Measurements from ENCODE around the gene SMAD4. TPM values are rescaled to one million over a fixed set of nuclear protein-coding genes. Genes with fewer than 3 reads are reported as not detected.

The SMAD4 gene
- total RNA-seq, 2 donors from 2014 or later, result 132 to 133 TPM

DNA sequence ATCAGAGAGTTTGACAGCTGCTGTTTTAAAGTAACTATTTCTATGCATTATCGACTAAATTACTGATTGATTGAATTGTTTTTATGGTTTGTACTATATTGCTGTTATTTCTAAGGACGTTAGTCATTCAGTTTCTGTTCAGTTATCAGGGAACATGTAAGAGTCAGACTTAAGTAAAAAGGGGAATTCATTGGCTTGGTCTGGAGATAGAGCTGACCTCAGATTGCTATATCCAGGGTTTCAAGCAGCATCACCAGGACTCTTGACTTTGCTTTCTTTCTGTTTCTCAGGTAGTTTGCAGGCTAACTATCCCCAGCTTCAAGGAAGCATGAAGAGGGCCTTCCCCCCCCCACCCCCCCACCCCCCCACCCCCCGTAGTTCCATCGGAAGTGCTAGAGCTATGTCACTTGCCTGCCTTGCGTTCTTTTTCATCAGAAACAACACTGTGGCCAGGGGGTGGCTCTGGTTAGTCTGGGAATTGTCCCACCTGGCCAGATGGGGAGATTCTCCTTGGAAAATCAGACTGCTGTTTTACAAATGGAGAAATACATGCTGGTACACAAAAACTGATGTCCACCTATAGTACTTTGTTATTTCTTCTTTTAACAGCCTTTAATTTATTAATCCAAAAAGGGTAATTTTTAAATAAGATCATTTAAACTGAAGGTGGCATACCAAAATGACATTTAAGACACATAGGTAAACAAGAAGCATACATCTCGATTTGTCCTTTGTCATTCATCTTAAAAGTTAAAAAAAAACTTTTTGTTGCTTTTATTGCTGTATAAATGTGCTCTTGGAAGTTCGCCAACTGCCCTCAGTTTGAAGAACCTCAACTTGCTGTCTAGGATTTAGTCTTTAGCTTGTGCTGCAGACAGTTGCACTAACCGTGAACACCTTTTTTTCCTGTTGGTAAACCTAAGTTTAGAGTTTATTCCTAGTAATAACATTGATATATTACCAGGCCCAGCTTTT lies 9.4 kb downstream of the SMAD4 start:
- Mint-ChIP-seq H3K27ac (peak overlapping the region; percentile 75), H3K9me3 (no peaks in the 10 kb centered on the region), H3K36me3 (ENCODE audit: low read depth) (peaks cover 16% of the 10 kb centered on the region), H3K4me3 (no peak overlapping the region), H3K4me1 (peaks cover 23% of the 10 kb centered on the region), H3K27me3 (ENCODE audit: insufficient read depth) (no peaks in the 10 kb centered on the region)
- H3K4me3 ChIP-seq (ENCODE audit: low read length), result no peak overlapping the region
- peaks cover 7% of the 10 kb centered on the region for H3K36me3 ChIP-seq (ENCODE audit: control insufficient read depth, insufficient read depth, low read length)
- H3K4me1 ChIP-seq (ENCODE audit: control insufficient read depth, insufficient read depth, low read length), result no peaks in the 10 kb centered on the region
- TF ChIP-seq, protein P1, sequence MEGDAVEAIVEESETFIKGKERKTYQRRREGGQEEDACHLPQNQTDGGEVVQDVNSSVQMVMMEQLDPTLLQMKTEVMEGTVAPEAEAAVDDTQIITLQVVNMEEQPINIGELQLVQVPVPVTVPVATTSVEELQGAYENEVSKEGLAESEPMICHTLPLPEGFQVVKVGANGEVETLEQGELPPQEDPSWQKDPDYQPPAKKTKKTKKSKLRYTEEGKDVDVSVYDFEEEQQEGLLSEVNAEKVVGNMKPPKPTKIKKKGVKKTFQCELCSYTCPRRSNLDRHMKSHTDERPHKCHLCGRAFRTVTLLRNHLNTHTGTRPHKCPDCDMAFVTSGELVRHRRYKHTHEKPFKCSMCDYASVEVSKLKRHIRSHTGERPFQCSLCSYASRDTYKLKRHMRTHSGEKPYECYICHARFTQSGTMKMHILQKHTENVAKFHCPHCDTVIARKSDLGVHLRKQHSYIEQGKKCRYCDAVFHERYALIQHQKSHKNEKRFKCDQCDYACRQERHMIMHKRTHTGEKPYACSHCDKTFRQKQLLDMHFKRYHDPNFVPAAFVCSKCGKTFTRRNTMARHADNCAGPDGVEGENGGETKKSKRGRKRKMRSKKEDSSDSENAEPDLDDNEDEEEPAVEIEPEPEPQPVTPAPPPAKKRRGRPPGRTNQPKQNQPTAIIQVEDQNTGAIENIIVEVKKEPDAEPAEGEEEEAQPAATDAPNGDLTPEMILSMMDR (conservative IDR thresholded peaks at IDR 0.05), result no peak
- peaks cover 7% of the 10 kb centered on the region for H3K9me3 ChIP-seq (ENCODE audit: control insufficient read depth, low read length)
- H3K27me3 ChIP-seq (ENCODE audit: control insufficient read depth, insufficient read depth, low read length, poor library complexity, severe bottlenecking), result no peaks in the 10 kb centered on the region
- DNase-seq, result peak; percentile 89
- 80 to 87% methylated on average over 3 to 7 of the region's 8 CpGs for WGBS, 2 experiments (ENCODE audit: insufficient coverage in 1 of 2, insufficient read length in 1 of 2)
- H3K9ac ChIP-seq (ENCODE audit: extremely low read depth, low read length, poor library complexity, severe bottlenecking), result no peak overlapping the region
- H3K27ac ChIP-seq (ENCODE audit: low read depth, low read length), result no peak overlapping the region

DNA sequence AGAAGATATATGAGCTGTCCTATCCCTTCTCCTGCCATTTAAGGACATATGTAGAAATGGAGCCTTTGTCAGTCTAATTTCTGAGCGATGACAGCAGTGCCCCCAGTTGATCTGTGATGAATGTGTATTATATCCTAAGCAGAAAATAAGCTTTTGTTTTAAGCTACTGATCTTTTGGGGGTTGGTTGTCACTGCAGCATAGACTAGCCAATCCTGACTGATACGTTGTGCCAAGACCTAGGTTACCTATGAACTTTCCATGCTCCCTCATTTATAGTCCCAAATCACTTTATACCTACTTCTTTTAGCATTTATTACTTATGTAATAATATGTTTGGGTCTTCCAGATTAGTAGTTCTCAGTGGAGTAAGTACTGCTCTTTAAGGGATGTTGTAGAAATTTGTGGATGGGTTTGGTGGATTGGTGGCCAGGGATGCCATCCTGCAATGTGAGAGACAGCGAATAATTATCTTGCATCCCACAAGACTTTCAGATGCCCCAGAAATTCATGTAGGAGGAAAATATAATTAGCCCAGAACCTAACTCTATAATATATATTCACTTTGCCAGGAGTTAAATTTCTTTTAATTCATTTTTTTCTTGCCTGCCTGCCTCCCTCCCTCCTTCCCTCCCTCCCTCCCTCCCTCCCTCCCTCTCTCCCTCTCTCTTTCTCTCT lies 11.8 kb downstream of the SMAD4 start:
- no peak for DNase-seq
- WGBS, 2 experiments (ENCODE audit: insufficient coverage in 1 of 2, insufficient read length in 1 of 2), result 96 to 100% methylated on average over 1 to 3 of the region's 3 CpGs
- peaks cover 7% of the 10 kb centered on the region for H3K9me3 ChIP-seq (ENCODE audit: control insufficient read depth, low read length)
- H3K4me3 ChIP-seq (ENCODE audit: low read length), result no peak overlapping the region
- no peak overlapping the region for H3K27ac ChIP-seq (ENCODE audit: low read depth, low read length)
- no peaks in the 10 kb centered on the region for H3K27me3 Mint-ChIP-seq (ENCODE audit: insufficient read depth)
- peaks cover 28% of the 10 kb centered on the region for H3K4me1 Mint-ChIP-seq
- TF ChIP-seq, protein P1 (conservative IDR thresholded peaks at IDR 0.05), result no peak
- H3K9me3 Mint-ChIP-seq, result no peaks in the 10 kb centered on the region
- no peak overlapping the region for H3K27ac Mint-ChIP-seq
- no peaks in the 10 kb centered on the region for H3K4me1 ChIP-seq (ENCODE audit: control insufficient read depth, insufficient read depth, low read length)
- no peak overlapping the region for H3K9ac ChIP-seq (ENCODE audit: extremely low read depth, low read length, poor library complexity, severe bottlenecking)
- H3K36me3 ChIP-seq (ENCODE audit: control insufficient read depth, insufficient read depth, low read length), result peaks cover 9% of the 10 kb centered on the region
- no peak overlapping the region for H3K4me3 Mint-ChIP-seq
- H3K36me3 Mint-ChIP-seq (ENCODE audit: low read depth), result peaks cover 10% of the 10 kb centered on the region
- H3K27me3 ChIP-seq (ENCODE audit: control insufficient read depth, insufficient read depth, low read length, poor library complexity, severe bottlenecking), result no peaks in the 10 kb centered on the region

DNA sequence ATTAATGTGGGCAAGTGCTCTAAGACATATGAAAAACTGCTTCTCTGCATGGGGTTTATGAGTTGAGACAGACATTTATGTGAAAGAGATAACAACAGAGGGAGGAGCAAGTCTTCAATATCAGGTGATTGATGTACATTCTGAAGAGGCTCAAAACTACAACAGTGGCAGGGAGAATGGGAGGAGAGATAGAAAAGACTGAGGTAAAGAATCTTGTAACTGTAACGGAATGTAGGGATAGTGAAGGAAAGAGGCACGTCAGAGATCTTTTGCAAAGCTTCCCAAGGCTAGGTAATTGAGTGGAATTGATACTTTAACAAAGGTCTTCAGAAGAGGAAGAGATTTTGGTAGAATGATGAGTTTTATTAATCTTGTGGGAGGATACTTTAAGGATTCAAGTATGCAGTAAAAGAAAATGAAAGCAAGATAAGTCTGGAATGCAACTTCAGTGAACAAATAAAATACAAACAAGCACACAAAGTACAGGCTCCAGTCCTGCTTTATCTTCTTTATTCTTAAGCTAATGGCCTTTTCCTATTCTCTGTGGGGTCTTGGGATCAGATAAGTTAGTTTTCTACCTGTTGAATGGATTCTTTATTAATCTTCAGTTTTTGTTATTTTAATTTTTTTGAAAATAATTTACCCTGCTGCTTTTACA lies 15.0 kb downstream of the SMAD4 start:
- no peaks in the 10 kb centered on the region for H3K27me3 Mint-ChIP-seq (ENCODE audit: insufficient read depth)
- Histone ChIP-seq H3K36me3 (ENCODE audit: control insufficient read depth, insufficient read depth, low read length) (peaks cover 42% of the 10 kb centered on the region), H3K9me3 (ENCODE audit: control insufficient read depth, low read length) (peaks cover 7% of the 10 kb centered on the region), H3K27me3 (ENCODE audit: control insufficient read depth, insufficient read depth, low read length, poor library complexity, severe bottlenecking) (no peaks in the 10 kb centered on the region), H3K9ac (ENCODE audit: extremely low read depth, low read length, poor library complexity, severe bottlenecking) (no peak overlapping the region), H3K27ac (ENCODE audit: low read depth, low read length) (no peak overlapping the region), H3K4me3 (ENCODE audit: low read length) (peak overlapping the region; percentile 32), H3K4me1 (ENCODE audit: control insufficient read depth, insufficient read depth, low read length) (no peaks in the 10 kb centered on the region)
- H3K4me1 Mint-ChIP-seq, result peaks cover 23% of the 10 kb centered on the region
- no peak for DNase-seq
- H3K27ac Mint-ChIP-seq, result peak overlapping the region; percentile 54
- peaks cover 28% of the 10 kb centered on the region for H3K36me3 Mint-ChIP-seq (ENCODE audit: low read depth)
- TF ChIP-seq, protein P1 (conservative IDR thresholded peaks at IDR 0.05), result no peak
- WGBS, 2 experiments (ENCODE audit: insufficient coverage in 1 of 2, insufficient read length in 1 of 2), result 51 to 58% methylated on average over 2 of the region's 2 CpGs
- no peaks in the 10 kb centered on the region for H3K9me3 Mint-ChIP-seq
- H3K4me3 Mint-ChIP-seq, result no peak overlapping the region
